ENCODE data around the gene SH3PXD2B.

DNA sequence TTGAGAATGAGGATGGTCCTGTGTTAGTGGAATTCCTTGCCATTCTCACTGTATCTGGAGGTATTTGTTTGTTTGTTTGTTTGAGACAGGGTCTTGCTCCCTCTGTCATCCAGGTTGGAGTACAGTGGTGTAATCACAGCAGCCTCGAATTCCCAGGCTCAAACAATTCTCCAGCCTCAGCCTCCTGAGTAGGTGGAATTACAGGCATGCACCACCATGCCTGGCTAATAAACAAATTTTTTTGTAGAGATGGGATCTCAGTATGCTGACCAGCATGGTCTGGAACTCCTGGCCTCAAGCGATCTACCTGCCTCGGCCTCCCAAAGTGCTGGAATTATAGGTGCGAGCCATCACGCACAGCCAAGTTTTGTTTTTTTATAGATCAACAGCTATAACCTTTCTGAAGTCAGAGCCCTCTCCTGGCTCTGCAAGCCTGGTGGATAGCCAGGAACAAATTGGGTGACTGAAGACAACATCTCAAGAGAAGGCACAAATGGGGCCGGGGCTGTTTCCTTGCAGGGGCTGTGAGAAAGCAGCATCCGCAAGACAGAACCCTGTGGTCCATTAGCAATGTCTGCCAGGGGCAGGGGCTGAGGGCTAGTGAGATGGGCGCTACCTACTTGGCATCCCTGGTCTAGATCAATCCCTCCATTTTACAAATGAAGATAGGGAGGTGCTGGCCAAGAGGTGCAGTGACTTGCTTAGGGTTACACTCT, 18.8 kb downstream of the SH3PXD2B start:
- TF ChIP-seq, protein P1, sequence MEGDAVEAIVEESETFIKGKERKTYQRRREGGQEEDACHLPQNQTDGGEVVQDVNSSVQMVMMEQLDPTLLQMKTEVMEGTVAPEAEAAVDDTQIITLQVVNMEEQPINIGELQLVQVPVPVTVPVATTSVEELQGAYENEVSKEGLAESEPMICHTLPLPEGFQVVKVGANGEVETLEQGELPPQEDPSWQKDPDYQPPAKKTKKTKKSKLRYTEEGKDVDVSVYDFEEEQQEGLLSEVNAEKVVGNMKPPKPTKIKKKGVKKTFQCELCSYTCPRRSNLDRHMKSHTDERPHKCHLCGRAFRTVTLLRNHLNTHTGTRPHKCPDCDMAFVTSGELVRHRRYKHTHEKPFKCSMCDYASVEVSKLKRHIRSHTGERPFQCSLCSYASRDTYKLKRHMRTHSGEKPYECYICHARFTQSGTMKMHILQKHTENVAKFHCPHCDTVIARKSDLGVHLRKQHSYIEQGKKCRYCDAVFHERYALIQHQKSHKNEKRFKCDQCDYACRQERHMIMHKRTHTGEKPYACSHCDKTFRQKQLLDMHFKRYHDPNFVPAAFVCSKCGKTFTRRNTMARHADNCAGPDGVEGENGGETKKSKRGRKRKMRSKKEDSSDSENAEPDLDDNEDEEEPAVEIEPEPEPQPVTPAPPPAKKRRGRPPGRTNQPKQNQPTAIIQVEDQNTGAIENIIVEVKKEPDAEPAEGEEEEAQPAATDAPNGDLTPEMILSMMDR (IDR thresholded peaks at IDR 0.05), result no peak
- peak; percentile 4 for TF ChIP-seq POLR2A (IDR thresholded peaks at IDR 0.05)
- no peak for TF ChIP-seq POLR2AphosphoS5 (IDR thresholded peaks at IDR 0.05)
